T-helper 2 cell (primary cell): ENCODE data around the gene H2BK1.

ENCODE experiments used
- DNase-seq, 5 experiments: peaks; one replicate each; pipeline versions ENCODE4 v3.0.0 to v3.0.0-alpha.2; 2012 to 2022

Gene H2BK1

GRCh38 chr7:151245360-151246101 is 35.2 kb upstream of the H2BK1 start:
- peak; percentile 53 to 66 (median 66) for DNase-seq

- DNase-seq, result no peak
These were observed 34.6 kb upstream of the H2BK1 start for GRCh38 chr7:151244841-151245346.

DNA sequence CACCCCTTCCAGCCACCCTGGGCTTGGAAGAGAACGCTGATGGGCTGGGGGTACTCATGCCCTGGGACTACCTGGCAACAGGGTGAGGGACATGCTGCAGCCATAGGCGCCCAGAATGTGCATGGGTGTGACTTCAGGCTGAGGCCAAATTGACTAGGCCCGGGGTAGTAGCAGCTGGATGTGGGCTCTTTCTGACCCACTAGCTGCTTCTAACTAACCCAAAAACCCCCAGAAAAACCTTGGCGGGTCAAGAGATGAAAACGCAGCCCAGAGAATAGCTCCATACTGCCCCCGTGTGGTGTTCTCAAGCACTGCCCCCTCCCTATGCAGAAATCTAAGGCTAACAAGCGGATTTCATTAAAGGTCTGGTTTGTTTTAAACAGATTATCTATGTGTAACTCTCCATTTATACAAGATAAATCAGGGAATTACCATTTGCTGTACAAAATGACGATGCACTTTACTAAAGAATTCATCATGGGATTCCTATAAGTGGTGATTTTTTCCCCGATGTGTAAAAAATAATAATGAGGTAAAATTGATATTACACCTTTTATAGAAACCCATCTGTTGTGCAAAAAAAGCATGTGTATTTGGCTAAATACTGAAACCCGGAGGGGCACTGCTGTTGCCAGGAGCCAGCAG is 34.0 kb upstream of the H2BK1 start:
- peak in 4 of 5 experiments; percentile 25 to 63 (median 39) for DNase-seq

DNA sequence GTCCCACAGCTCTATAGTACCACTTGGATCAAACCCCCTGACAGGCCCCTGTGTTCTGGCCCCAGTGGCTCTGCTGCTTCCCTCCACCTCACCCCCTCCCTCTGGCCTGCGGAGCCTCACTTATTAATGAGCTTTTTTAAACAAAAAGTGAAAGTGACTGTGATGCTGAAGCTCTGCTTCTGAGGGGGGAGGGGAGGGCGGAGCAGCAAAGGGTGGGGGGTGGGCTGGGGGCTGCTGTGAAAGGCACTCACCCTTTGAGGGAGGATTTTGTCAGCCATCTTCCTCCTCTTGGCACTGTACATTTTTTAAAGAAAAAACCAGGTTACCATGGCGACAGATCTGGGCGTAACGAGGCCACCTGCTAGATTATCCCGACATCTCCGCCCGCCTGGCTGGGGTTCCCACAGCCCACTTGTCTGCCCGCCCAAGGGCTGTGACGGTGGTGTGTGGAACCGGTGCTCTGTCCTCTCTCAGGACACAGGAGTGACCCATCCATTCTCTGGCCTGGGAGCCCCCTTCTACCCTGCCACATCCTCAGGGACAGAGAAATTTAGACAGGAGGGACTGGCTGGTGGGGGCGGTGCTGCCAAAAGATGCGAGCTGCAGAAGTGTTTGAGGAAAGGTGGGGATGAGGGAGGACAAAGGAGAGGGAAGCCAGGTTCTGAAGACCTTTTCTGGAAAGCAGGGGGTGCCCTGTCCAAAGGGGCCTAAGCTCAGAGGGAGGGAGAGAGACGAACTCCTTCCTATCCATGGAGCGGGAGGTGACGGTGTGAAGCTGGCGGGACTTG is 33.3 kb upstream of the H2BK1 start:
- peak in 2 of 5 experiments; percentile 55 to 64 for DNase-seq

GRCh38 chr7:151243045-151243349 is 32.7 kb upstream of the H2BK1 start:
- no peak for DNase-seq

DNA sequence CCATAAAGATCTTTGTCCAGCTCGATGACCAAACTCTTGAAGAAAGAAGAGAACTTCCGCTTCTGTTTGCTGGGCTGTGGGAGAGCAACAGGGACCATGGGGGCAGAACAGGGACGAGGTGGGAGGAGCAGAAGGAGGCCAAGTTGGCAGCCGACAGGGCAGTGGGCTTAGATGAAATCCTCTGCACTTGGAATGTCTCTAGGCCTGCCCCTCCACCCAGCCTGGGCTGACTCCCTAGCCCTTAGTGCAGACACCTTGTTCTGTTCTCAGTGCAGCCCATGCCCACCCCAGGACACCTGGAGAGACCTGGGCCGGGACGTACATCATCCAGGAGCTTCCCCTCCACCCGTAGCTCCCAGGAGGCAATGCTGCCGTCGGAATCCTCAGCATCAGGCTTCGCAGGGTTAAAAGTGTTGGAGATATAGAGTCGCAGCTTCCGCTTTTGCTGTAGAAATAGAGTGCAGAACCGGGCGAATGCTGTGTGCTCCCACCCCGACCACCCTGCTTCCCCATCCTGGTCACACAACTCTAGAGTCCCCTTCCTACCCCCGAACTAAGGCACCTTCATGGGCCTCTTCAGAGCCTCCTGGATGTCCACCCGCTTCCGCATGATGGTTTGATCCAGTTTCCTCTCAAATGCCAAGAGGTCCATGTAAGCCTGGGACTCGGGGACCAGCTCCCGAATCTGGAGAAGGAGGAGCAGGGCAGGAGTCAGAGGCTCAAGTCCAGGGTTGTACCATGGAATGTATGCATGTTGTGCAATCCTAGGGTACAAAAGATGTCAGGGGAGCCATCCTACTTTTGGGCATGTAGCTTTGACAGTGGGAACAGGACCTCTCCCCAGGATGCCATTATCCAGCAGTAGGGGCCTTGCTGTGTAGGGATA is 32.1 kb upstream of the H2BK1 start:
- no peak for DNase-seq

- DNase-seq, result no peak
These were observed 31.4 kb upstream of the H2BK1 start for GRCh38 chr7:151241755-151242096.

- DNase-seq, result no peak
These were observed 30.9 kb upstream of the H2BK1 start for GRCh38 chr7:151240942-151241754.

- no peak for DNase-seq
These were observed 30.2 kb upstream of the H2BK1 start for GRCh38 chr7:151240536-151240935.

GRCh38 chr7:151239837-151240459 is 29.7 kb upstream of the H2BK1 start:
- DNase-seq, result no peak

DNA sequence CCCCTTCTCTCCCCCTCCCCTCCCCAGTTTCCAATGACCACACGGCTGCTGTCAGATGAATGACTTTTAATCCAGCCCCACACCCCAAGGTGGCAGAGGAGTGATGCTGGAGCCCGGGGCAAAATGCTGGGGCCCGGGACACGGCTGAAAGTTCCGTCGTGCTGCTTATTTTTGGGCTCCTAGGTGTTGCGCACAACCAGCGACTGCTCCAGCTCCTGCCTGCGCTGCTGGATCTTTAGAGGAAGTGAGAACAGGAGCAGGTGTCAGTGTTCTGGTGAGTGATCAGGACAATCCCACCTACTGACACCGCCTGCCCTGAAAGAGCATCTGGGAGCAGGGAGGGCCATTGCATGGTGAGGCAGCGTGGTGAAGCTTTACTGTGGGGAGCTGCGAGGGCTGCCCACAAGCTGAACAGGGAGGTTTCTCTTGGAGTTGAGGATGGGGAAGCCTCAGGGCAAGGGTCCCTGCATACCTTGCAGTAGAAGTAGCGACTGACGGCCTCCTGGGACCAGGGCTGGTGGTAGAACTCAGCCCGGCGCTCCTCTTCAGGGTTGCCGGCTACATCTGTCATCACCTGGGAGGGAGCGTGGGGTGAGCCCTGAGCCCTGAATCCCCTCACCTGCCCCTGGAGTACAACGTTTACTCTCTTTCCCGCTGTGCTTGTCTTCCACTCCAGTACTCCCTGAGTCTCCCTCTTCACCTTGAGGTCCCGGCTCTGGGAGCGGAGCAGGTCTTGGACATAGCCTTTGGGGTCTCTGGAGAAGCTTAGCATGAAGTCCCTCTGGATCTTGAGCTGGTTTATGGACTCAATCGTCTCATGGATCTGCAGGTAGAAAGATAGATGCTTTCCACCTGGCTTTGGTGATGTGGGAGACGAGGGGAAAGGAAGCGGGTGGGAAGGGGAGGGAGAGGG is 28.9 kb upstream of the H2BK1 start:
- no peak for DNase-seq

GRCh38 chr7:151238190-151238810 is 28.0 kb upstream of the H2BK1 start:
- no peak for DNase-seq

GRCh38 chr7:151237244-151238189 is 27.2 kb upstream of the H2BK1 start:
- DNase-seq, result no peak

DNA sequence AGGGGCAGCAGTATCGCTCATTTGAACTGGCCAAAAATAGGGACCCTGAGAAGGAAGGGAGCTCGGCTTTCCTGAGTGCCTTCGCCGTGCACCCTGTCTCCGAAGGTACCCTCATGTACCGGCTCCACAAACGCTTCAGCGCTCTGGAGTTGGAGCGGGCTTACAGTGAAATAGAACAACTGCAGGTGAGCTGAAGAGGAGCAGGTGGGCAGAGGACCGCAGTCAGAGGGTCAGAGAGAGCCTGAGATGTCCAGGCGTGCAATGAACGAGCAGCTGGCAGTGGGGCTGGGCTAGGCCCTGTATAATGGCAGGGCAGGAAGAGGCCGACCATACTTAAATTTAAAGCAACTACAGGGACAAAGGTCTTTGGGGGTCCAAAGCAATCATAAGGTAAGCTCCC is 26.1 kb upstream of the H2BK1 start:
- DNase-seq, result no peak

DNA sequence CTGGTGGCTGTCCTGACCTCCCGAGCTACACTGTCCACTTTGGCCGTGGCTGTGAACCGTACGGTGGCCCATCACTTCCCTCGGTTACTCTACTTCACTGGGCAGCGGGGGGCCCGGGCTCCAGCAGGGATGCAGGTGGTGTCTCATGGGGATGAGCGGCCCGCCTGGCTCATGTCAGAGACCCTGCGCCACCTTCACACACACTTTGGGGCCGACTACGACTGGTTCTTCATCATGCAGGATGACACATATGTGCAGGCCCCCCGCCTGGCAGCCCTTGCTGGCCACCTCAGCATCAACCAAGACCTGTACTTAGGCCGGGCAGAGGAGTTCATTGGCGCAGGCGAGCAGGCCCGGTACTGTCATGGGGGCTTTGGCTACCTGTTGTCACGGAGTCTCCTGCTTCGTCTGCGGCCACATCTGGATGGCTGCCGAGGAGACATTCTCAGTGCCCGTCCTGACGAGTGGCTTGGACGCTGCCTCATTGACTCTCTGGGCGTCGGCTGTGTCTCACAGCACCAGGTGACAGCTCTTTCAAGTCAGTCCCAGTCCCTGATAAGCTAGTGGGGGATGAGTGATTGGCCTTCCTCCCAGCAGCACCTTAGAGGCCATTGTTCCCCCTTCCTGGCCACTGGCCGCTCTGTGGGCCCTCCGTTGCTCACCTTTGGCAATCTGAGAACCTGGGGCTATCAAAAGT is 25.0 kb upstream of the H2BK1 start:
- no peak for DNase-seq

DNA sequence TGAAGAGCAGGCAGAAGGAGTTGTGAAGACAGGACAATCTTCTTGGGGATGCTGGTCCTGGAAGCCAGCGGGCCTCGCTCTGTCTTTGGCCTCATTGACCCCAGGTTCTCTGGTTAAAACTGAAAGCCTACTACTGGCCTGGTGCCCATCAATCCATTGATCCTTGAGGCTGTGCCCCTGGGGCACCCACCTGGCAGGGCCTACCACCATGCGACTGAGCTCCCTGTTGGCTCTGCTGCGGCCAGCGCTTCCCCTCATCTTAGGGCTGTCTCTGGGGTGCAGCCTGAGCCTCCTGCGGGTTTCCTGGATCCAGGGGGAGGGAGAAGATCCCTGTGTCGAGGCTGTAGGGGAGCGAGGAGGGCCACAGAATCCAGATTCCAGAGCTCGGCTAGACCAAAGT is 23.5 kb upstream of the H2BK1 start:
- DNase-seq, result no peak

GRCh38 chr7:151232917-151233701 is 22.8 kb upstream of the H2BK1 start:
- DNase-seq, result peak in 4 of 5 experiments; percentile 55 to 83 (median 68)
